Activated T-helper 9 cell treated with anti-CD3 and anti-CD28 coated beads, Interleukin-2, amount 50 U/mL, for 16 hours (primary cell): Measurements from ENCODE around the gene MRPL37.
"Not testable (repeated sequence)": the region's sequence is repeated elsewhere in the genome, so short reads cannot be mapped to it uniquely, and the experiment has no call there.

Experiments used
- DNase-seq: peaks from one replicate; pipeline ENCODE4 v3.0.0-alpha.2; 2020; ENCODE audit warnings: low read depth

The MRPL37 gene

GRCh38 chr1:54172614-54173599 is 27.1 kb upstream of the MRPL37 start:
- no peak for DNase-seq

GRCh38 chr1:54173681-54174080 is 26.3 kb upstream of the MRPL37 start:
- DNase-seq, result no peak

DNA sequence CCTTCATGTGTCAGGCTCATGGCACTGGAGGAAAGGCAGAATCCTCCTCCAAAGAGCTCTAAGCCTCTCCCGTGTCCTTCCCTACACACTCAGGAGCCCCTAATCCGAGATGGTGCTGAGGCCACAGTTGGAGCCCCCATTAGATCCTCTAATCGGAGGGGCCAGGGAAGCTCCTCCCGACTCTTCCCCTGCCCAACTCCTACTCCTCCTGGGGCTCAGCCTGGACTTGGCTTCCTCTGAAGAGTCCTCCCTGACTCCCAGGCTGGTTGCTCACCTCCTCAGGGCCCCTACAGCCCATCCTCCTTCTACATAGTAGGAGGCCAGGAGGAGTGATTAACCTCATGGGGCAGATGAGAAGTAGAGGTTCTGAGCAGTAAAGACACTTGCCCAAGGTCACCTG is 25.9 kb upstream of the MRPL37 start:
- DNase-seq, result no peak

- no peak for DNase-seq
Measured at GRCh38 chr1:54176621-54177327, 23.2 kb upstream of the MRPL37 start.

GRCh38 chr1:54177726-54178125 is 22.2 kb upstream of the MRPL37 start:
- DNase-seq, result no peak

- DNase-seq, result no peak
Measured at GRCh38 chr1:54178296-54179070, 21.5 kb upstream of the MRPL37 start.

DNA sequence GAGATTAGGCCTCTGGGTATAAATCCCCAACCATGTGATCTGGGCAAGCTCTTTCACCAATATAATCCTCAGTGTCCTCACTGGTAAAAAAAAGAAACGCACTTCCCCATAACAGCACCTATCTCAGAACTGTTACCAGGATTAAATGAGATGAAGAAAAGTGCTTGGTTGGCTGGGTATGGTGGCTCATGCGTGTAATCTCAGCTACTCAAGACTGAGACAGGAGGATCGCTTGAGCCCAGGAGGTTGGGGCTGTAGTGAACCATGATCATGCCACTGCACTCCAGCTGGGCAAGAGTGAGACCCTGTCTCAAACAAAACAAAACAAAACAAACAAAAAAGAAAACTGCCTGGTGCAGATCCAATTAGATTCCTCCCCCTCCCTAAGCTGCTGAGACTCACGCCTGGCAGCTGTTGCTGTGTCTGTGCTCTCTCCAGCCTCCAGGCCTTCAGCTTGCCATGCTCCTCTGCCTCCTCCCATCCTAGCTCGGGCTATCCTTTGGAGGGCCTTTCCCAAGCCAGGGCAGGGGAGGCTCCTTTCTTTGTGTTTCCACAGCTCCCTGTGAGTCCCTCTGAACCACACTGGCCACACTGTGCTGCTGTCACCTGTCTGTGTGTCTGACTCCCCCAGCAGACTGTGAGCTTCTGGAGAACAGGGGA is 19.1 kb upstream of the MRPL37 start:
- DNase-seq, result no peak

DNA sequence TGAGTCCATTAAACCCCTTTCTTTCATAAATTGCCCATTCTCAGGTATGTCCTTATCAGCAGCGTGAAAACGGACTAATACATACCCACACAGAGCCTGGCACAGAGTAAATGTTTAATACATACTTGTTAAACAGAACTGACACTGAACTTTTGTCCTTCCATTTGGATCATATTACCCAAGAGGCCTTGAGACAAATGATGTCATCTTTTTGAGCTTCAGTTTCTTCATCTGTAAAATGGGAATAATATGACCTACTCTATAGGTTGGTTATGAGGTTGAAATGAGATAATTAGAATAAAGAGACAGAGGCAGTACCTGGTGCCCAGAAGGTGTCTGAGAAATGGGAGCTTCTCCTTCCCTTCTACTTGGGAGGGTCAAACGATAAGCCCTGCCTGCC is 13.9 kb upstream of the MRPL37 start:
- no peak for DNase-seq

- DNase-seq, result no peak
Measured at GRCh38 chr1:54188291-54188690, 11.7 kb upstream of the MRPL37 start.

- no peak for DNase-seq
Measured at GRCh38 chr1:54190526-54190925, 9.4 kb upstream of the MRPL37 start.

GRCh38 chr1:54191525-54191924 is 8.4 kb upstream of the MRPL37 start:
- DNase-seq, result no peak

- DNase-seq, result no peak
Measured at GRCh38 chr1:54193453-54193852, 6.5 kb upstream of the MRPL37 start.

DNA sequence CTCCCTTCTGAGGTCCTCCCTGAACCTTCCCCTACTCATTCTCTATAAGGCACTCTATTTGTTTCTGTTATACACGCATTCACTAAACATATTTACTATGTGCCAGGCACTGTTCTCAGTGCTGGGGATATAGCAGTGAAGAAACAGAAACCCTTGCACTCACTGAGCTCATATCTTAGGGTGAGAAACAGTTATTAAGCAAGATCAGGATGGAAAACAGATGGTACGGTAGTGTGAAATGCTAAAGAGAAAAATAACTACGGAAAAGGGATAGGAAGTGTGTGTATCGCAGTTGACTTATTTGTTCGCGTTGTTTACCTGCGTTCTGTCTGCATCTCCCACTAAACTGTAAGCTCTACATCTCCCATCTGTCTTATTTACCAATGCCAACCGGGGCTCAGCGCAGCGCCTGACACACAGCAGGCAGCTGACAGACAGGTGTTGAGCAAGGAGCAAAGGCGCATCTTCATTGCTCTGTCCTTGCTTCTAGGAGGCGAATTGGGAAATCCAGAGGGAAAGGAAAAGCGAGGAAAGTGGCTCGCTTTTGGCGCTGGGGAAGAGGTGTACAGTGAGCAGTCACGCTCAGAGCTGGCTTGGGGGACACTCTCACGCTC is 709 bp upstream of the MRPL37 start:
- DNase-seq, result no peak

DNA sequence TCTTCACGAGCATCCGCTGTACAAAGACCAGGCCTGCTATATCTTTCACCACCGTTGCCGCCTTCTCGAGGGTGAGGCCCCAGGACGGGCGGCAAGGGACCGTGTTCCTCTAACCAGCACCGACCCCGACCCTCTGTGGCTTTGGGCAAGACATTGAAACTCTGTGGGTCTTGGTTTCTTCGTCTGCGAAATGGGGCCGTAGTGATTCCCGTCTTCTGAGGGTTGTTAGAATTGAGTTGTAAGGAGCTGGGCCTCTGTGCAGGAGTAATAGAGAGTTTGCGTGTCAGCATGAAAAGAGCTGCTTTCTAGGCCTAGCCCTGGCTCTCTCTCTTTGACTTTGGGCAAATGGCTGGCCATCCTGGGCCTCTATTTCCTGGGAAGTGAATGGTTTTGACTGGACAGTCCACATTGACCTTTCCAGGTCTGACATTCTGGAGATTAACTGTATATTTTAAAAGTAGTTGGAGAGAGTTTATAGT is 591 bp downstream of the MRPL37 start:
- DNase-seq, result no peak

- DNase-seq, result no peak
Measured at GRCh38 chr1:54204199-54204598, 4.2 kb downstream of the MRPL37 start.

DNA sequence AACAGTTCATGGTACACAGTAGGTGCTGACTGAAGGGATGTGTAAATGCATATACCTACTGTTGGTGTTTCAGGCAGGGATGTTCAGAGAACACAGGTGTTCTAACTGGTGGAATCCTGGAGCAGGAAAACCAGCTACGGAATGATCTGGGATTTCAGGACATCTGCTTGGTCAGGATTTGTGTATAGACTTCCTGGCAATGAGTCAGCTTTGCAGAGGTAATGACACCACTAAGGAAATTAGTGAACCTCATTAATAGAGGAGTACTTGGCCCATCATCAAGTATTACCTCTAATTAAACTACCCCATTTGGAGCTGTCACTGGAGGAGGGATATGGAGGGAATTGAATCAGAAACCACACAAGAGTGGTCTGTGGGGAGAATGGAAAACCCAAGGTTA is 7.3 kb downstream of the MRPL37 start:
- no peak for DNase-seq

- DNase-seq, result not testable (repeated sequence)
Measured at GRCh38 chr1:54207896-54208295, 7.9 kb downstream of the MRPL37 start.

GRCh38 chr1:54212872-54213271 is 12.9 kb downstream of the MRPL37 start:
- DNase-seq, result no peak

DNA sequence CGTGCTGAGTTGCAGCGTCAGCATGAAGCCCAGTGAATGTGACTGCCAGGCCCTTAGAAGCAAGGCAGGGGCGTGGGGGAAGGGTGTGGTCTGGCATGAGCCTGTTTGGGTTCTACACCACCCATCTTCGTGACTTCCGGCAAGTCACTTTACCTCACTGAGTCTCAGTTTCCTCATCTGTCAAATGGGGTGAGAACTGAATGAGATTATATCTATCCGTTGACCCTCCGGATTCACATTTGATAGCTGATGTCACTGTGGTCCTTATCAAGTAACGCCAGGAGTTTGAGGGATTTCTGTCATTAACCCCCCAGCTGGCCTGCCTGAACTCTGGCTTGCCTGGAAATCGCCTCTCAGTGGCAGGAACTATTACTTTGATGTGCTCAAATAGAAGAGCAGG is 15.6 kb downstream of the MRPL37 start:
- no peak for DNase-seq

DNA sequence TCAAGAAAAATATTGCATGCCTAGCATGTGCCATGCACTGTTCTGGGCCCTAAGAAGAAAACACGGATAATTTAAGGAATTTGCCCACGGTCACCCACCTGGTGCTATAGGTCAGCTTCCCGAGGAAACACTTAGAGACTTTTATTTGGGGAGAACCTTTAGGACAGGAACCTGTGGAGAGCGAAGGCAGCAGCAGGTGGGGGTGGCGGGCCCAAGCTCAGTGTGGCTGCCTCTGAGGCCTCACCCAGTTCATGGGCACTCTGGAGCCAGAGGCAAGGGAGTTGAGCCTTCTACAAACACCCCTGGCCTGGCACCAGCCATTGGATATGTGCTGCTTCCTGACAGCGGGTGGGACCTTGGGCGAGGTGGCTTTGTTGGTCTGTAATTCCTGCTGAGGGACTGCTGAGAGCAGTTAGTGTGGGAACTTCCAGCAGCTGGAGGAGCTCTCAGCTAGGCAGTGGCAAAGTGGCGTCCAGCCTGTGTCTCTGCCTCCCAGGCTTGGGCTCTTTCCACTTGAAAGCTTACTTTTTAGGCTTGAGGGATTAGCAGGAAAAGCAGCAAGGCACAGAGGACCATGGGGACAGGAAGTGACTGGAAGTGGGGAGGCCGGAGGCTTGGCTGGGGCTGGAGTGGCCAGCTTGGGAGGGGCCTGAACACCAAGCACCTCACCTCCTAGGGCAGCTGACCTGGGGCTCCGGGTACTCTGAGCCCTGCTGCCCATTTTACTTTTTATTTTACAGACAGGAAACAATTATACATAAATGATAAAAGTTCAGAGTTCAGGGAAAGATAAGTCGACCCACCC is 19.1 kb downstream of the MRPL37 start:
- DNase-seq, result no peak

DNA sequence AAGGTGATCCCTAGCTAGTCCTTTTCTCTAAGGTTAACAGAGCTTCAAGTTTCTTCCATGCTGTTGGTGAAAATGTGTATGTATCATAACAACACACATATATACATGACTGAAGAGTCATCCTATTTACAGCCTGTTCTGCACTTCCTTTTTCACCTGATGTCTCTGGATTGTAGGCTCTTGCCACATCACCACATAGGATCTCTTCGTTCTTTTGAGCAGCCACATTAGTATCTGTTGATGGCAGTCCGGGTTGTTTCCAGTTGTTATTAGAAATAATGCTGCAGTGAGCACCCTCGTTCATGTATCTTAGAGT is 19.7 kb downstream of the MRPL37 start:
- DNase-seq, result no peak
